Mesenchymal stem cell (in vitro differentiated cells and primary cell): ENCODE data around the gene PSPC1.
"Not testable (repeated sequence)": the region's sequence is repeated elsewhere in the genome, so short reads cannot be mapped to it uniquely, and the experiment has no call there.

Experiments
- DNase-seq: peaks from one replicate; pipeline ENCODE4 v3.0.0-alpha.2; 2013
- H2AFZ ChIP-seq: one replicate; pipeline ENCODE4 v1.6.1; 2013; ENCODE audit warnings: low read depth, mild to moderate bottlenecking, control low read depth, inconsistent platforms, low read length, moderate library complexity
- H2AK5ac ChIP-seq: 2 replicates; pipeline ENCODE4 v1.6.1; 2013; ENCODE audit warnings: low read length, moderate library complexity, mild to moderate bottlenecking, inconsistent platforms; ENCODE audit not compliant: severe bottlenecking
- H2BK120ac ChIP-seq: one replicate; pipeline ENCODE4 v1.6.1; 2013; ENCODE audit warnings: low read depth, mild to moderate bottlenecking, inconsistent platforms, low read length, moderate library complexity
- H2BK12ac ChIP-seq, 2 experiments: one replicate each; pipeline ENCODE4 v1.6.1; 2013; ENCODE audit warnings: inconsistent platforms in 2 of 2, low read length in 2 of 2, mild to moderate bottlenecking in 2 of 2, moderate library complexity in 2 of 2, control low read depth in 1 of 2
- H2BK15ac ChIP-seq: one replicate; pipeline ENCODE4 v1.6.1; 2013; ENCODE audit warnings: mild to moderate bottlenecking, low read depth, inconsistent platforms; ENCODE audit not compliant: poor library complexity, severe bottlenecking
- H2BK5ac ChIP-seq: 2 replicates; pipeline ENCODE4 v1.6.1; 2013; ENCODE audit warnings: low read depth, mild to moderate bottlenecking, low read length, control low read depth, inconsistent platforms; ENCODE audit not compliant: poor library complexity, severe bottlenecking
- H3K14ac ChIP-seq, 2 experiments: one replicate each; pipeline ENCODE4 v1.6.1; 2013; ENCODE audit warnings: inconsistent platforms in 2 of 2, low read length in 2 of 2, control low read depth in 1 of 2, mild to moderate bottlenecking in 1 of 2, moderate library complexity in 1 of 2
- H3K18ac ChIP-seq, 2 experiments: one replicate each; pipeline ENCODE4 v1.6.1; 2013; ENCODE audit warnings: inconsistent platforms in 2 of 2, low read length in 2 of 2, control low read depth in 1 of 2, low read depth in 1 of 2, mild to moderate bottlenecking in 1 of 2
- H3K23ac ChIP-seq, 2 experiments: one replicate each; pipeline ENCODE4 v1.6.1; 2013; ENCODE audit warnings: inconsistent platforms in 2 of 2, low read length in 2 of 2, mild to moderate bottlenecking in 2 of 2, moderate library complexity in 2 of 2, control low read depth in 1 of 2
- H3K27ac ChIP-seq: 2 replicates; pipeline ENCODE4 v1.5.1; 2013; ENCODE audit warnings: mild to moderate bottlenecking, moderate library complexity, low read length, control low read depth, inconsistent platforms; ENCODE audit not compliant: poor library complexity, severe bottlenecking
- H3K27me3 ChIP-seq, 2 experiments: 2 replicates each; pipeline versions ENCODE4 v1.6.1 to v1.7.0; 2013; ENCODE audit warnings: low read length in 2 of 2, mild to moderate bottlenecking in 2 of 2, moderate library complexity in 2 of 2, control low read depth in 1 of 2, inconsistent platforms in 1 of 2; ENCODE audit not compliant: control insufficient read depth in 1 of 2, insufficient read depth in 1 of 2
- H3K36me3 ChIP-seq, 2 experiments: 2 replicates each; pipeline versions ENCODE4 v1.6.1 to v1.7.0; 2013; ENCODE audit warnings: low read length in 2 of 2, control low read depth in 1 of 2, inconsistent platforms in 1 of 2, low read depth in 1 of 2, mild to moderate bottlenecking in 1 of 2; ENCODE audit not compliant: insufficient read depth in 2 of 2, control insufficient read depth in 1 of 2
- H3K4ac ChIP-seq, 2 experiments: one replicate each; pipeline ENCODE4 v1.6.1; 2013; ENCODE audit warnings: inconsistent platforms in 2 of 2, low read length in 2 of 2, mild to moderate bottlenecking in 2 of 2, moderate library complexity in 2 of 2, control low read depth in 1 of 2, low read depth in 1 of 2
- H3K4me1 ChIP-seq: 2 replicates; pipeline ENCODE4 v1.6.1; 2013; ENCODE audit warnings: low read depth, low read length, control low read depth; ENCODE audit not compliant: control insufficient read depth, insufficient read depth
- H3K4me2 ChIP-seq: 2 replicates; pipeline ENCODE4 v1.6.1; 2013; ENCODE audit warnings: low read length, mild to moderate bottlenecking, inconsistent platforms; ENCODE audit not compliant: poor library complexity, severe bottlenecking
- H3K4me3 ChIP-seq, 2 experiments: 2 replicates each; pipeline versions ENCODE4 v1.5.1 to v1.7.0; 2013; ENCODE audit warnings: low read length in 2 of 2, mild to moderate bottlenecking in 2 of 2, control low read depth in 1 of 2, low read depth in 1 of 2; ENCODE audit not compliant: insufficient read depth in 1 of 2
- H3K79me1 ChIP-seq: replicated peaks from 2 replicates; pipeline ENCODE4 v1.6.1; 2013; ENCODE audit warnings: mild to moderate bottlenecking, control low read depth, low read length, inconsistent platforms; ENCODE audit not compliant: poor library complexity, severe bottlenecking
- H3K9ac ChIP-seq: 2 replicates; pipeline ENCODE4 v1.7.0; 2013; ENCODE audit warnings: mild to moderate bottlenecking, low read length, moderate library complexity
- H3K9me3 ChIP-seq: 2 replicates; pipeline ENCODE4 v1.7.0; 2013; ENCODE audit warnings: mild to moderate bottlenecking, low read length; ENCODE audit not compliant: control insufficient read depth
- H4K8ac ChIP-seq: one replicate; pipeline ENCODE4 v1.6.1; 2013; ENCODE audit warnings: inconsistent platforms, mild to moderate bottlenecking, low read length, moderate library complexity
- H4K91ac ChIP-seq: one replicate; pipeline ENCODE4 v1.6.1; 2013; ENCODE audit warnings: mild to moderate bottlenecking, low read length, inconsistent platforms
- WGBS: methylation state at CpG from one replicate; pipeline ENCODE4 v1.1.7; 2013; ENCODE audit warnings: mixed read lengths; 5-methylcytosine and 5-hydroxymethylcytosine counted together

Gene PSPC1

GRCh38 chr13:19713186-19713965, 69.4 kb downstream of the PSPC1 start:
- no peak overlapping the region for H3K4me3 ChIP-seq

GRCh38 chr13:19709782-19710181, 73.0 kb downstream of the PSPC1 start:
- H2BK15ac ChIP-seq, H3K27ac ChIP-seq, H3K27me3 ChIP-seq, H4K91ac ChIP-seq, H3K18ac ChIP-seq, H3K4me1 ChIP-seq, H3K23ac ChIP-seq, H3K14ac ChIP-seq, H3K9me3 ChIP-seq, H2AK5ac ChIP-seq, H2BK12ac ChIP-seq, H3K4ac ChIP-seq, H3K4me2 ChIP-seq, H2BK120ac ChIP-seq, H3K4me3 ChIP-seq, H2AFZ ChIP-seq, H3K79me1 ChIP-seq, DNase-seq, H4K8ac ChIP-seq, H2BK5ac ChIP-seq, H3K9ac ChIP-seq: not testable (repeated sequence)
- peaks cover 5 to 12% of the 10 kb centered on the region in 2 experiments for H3K36me3 ChIP-seq

More at GRCh38 chr13:19713186-19713965, 69.4 kb downstream of the PSPC1 start:
- Histone ChIP-seq H2AFZ (no peak overlapping the region), H3K23ac (no peak overlapping the region), H2BK5ac (no peak overlapping the region), H4K91ac (no peak overlapping the region), H3K9me3 (no peaks in the 10 kb centered on the region), H2AK5ac (no peak overlapping the region), H2BK120ac (no peak overlapping the region), H4K8ac (no peak overlapping the region), H3K4me2 (no peak overlapping the region), H2BK15ac (no peak overlapping the region), H3K27ac (peak overlapping the region; percentile 23), H3K27me3 (no peaks in the 10 kb centered on the region), H3K9ac (no peak overlapping the region), H2BK12ac (no peak overlapping the region), H3K4ac (no peak overlapping the region), H3K18ac (no peak overlapping the region), H3K36me3 (peaks cover 13 to 26% of the 10 kb centered on the region in 2 experiments), H3K4me1 (no peaks in the 10 kb centered on the region), H3K79me1 (peaks cover 12% of the 10 kb centered on the region), H3K14ac (no peak overlapping the region)
- WGBS, result 45% methylated on average over 8 of the region's 10 CpGs
- DNase-seq, result peak; percentile 90

DNA sequence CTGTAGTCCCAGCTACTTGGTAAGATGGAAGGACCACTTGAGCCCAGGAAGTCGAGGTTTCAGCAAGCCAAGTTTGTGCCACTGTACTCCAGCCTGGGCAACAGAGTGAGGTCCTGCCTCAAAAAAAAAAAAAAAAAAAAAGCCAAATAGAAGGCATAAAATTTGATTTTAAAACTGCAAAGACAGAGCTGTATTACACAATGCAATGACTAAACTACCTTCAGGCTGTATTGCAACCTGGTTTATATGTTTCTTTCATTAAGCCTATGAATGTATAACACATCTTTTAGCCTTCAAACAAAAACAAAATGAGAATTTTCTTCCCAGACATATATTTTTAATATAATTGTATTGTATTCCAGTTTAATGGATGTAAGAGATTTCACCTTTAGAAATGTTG, 73.7 kb downstream of the PSPC1 start:
- Histone ChIP-seq H3K36me3 (peaks cover 5 to 10% of the 10 kb centered on the region in 2 experiments), H3K18ac (peak overlapping the region in 1 of 2 experiments; percentile 40)
- H3K4me2 ChIP-seq, DNase-seq, H3K23ac ChIP-seq, H2BK12ac ChIP-seq, H3K27ac ChIP-seq, H3K4me1 ChIP-seq, H3K4ac ChIP-seq, H2AK5ac ChIP-seq, H2AFZ ChIP-seq, H4K8ac ChIP-seq, H2BK5ac ChIP-seq, H3K79me1 ChIP-seq, H4K91ac ChIP-seq, H3K14ac ChIP-seq, H3K9ac ChIP-seq, H3K27me3 ChIP-seq, H2BK120ac ChIP-seq, H3K9me3 ChIP-seq, H3K4me3 ChIP-seq, H2BK15ac ChIP-seq: not testable (repeated sequence)
- WGBS, result 76% methylated on average over 1 of the region's 1 CpG

- H3K9ac ChIP-seq, H3K4ac ChIP-seq, H2AFZ ChIP-seq, H3K79me1 ChIP-seq, H3K4me3 ChIP-seq, H3K14ac ChIP-seq, H2BK15ac ChIP-seq, DNase-seq, H4K91ac ChIP-seq, H3K27me3 ChIP-seq, H2BK12ac ChIP-seq, H2AK5ac ChIP-seq, H3K4me2 ChIP-seq, H3K9me3 ChIP-seq, H3K27ac ChIP-seq, H4K8ac ChIP-seq, H3K18ac ChIP-seq, H3K23ac ChIP-seq, H3K4me1 ChIP-seq, H2BK5ac ChIP-seq, H2BK120ac ChIP-seq: not testable (repeated sequence)
- WGBS, result 89% methylated on average over 5 of the region's 6 CpGs
- H3K36me3 ChIP-seq, result peaks cover 5 to 15% of the 10 kb centered on the region in 2 experiments
These were observed 78.5 kb downstream of the PSPC1 start for GRCh38 chr13:19704256-19704655.
